ENCODE data around the gene UPK3B. TPM values are rescaled to one million over a fixed set of nuclear protein-coding genes. Genes with fewer than 3 reads are reported as not detected.
A peak's percentile ranks its signal among the peaks of the same experiment; 100 is the strongest.
"Not testable (repeated sequence)": the region's sequence is repeated elsewhere in the genome, so short reads cannot be mapped to it uniquely, and the experiment has no call there.

Gene UPK3B
- total RNA-seq: 1 to 10 TPM; 2.7 to 3.3 TPM
- polyA plus RNA-seq: not detected

- Mint-ChIP-seq H3K27me3 (no peaks in the 10 kb centered on the region), H3K27ac (no peak within 1 kb of the TSS), H3K9me3 (no peaks in the 10 kb centered on the region), H3K4me3 (no peak within 1 kb of the TSS), H3K36me3 (peaks cover 0 to 4% of the 10 kb centered on the region in 2 donors), H3K4me1 (peaks cover 0 to 2% (median under 1%) of the 10 kb centered on the region in 4 donors)
- Histone ChIP-seq H3K27ac (ENCODE audit: low read depth, low read length) (no peak within 1 kb of the TSS), H3K9me3 (ENCODE audit: control insufficient read depth in 1 of 2, low read length in 2 of 2) (no peaks in the 10 kb centered on the region), H3K27me3 (ENCODE audit: insufficient read depth, low read length) (no peaks in the 10 kb centered on the region), H3K4me3 (ENCODE audit: low read length in 2 of 2) (no peak within 1 kb of the TSS), H3K4me1 (ENCODE audit: insufficient read depth, low read length) (no peaks in the 10 kb centered on the region), H3K36me3 (ENCODE audit: insufficient read depth, low read length) (no peaks in the 10 kb centered on the region)
- no peak for DNase-seq
- POLR2A ChIA-PET (ENCODE audit: partially characterized antibody): no interaction called here
- intact Hi-C loops (cut with micrococcal nuclease): no loop called here
- CTCF ChIA-PET (ENCODE audit: partially characterized antibody): no interaction called here
Measured at GRCh38 chr7:76509931-76510877, at the start of gene UPK3B. Gene UPK3B, plus strand, starts transcription at chr7:76510552. Its CDS starts 101 bp downstream, at chr7:76510653.

- H3K27ac ChIP-seq (ENCODE audit: low read depth, low read length); H3K27ac Mint-ChIP-seq; H3K9me3 Mint-ChIP-seq; H3K9me3 ChIP-seq (ENCODE audit: control insufficient read depth in 1 of 2, low read length in 2 of 2); intact Hi-C loops (cut with micrococcal nuclease); H3K36me3 Mint-ChIP-seq; H3K4me3 ChIP-seq (ENCODE audit: low read length in 2 of 2); CTCF ChIA-PET (ENCODE audit: partially characterized antibody); DNase-seq; POLR2A ChIA-PET (ENCODE audit: partially characterized antibody); H3K27me3 Mint-ChIP-seq; H3K27me3 ChIP-seq (ENCODE audit: insufficient read depth, low read length); H3K4me3 Mint-ChIP-seq; H3K4me1 Mint-ChIP-seq; H3K36me3 ChIP-seq (ENCODE audit: insufficient read depth, low read length); H3K4me1 ChIP-seq (ENCODE audit: insufficient read depth, low read length): not testable (repeated sequence)
Measured at GRCh38 chr7:76460767-76461166, 49.6 kb upstream of the UPK3B start.

GRCh38 chr7:76461464-76462101, 48.8 kb upstream of the UPK3B start, which contains the start of gene DTX2:
Gene DTX2, plus strand, starts transcription at chr7:76461709. Its CDS starts 18,801 bp downstream, at chr7:76480510.
- H3K27ac ChIP-seq (ENCODE audit: low read depth, low read length); H3K36me3 ChIP-seq (ENCODE audit: insufficient read depth, low read length); H3K4me3 ChIP-seq (ENCODE audit: low read length in 2 of 2); H3K36me3 Mint-ChIP-seq; H3K4me1 ChIP-seq (ENCODE audit: insufficient read depth, low read length); H3K27ac Mint-ChIP-seq; H3K9me3 ChIP-seq (ENCODE audit: control insufficient read depth in 1 of 2, low read length in 2 of 2); H3K27me3 Mint-ChIP-seq; intact Hi-C loops (cut with micrococcal nuclease); CTCF ChIA-PET (ENCODE audit: partially characterized antibody); POLR2A ChIA-PET (ENCODE audit: partially characterized antibody); H3K27me3 ChIP-seq (ENCODE audit: insufficient read depth, low read length); H3K4me1 Mint-ChIP-seq; H3K9me3 Mint-ChIP-seq: not testable (repeated sequence)
- peak within 1 kb of the TSS in 7 of 8 donors; percentile 44 to 73 (median 57) for H3K4me3 Mint-ChIP-seq
- DNase-seq: peak; percentile 48 to 84 (median 76)

- H3K4me3 Mint-ChIP-seq; DNase-seq; H3K4me1 ChIP-seq (ENCODE audit: insufficient read depth, low read length); H3K27ac Mint-ChIP-seq; intact Hi-C loops (cut with micrococcal nuclease); CTCF ChIA-PET (ENCODE audit: partially characterized antibody); H3K27ac ChIP-seq (ENCODE audit: low read depth, low read length); H3K4me1 Mint-ChIP-seq; H3K4me3 ChIP-seq (ENCODE audit: low read length in 2 of 2); H3K9me3 Mint-ChIP-seq; H3K36me3 ChIP-seq (ENCODE audit: insufficient read depth, low read length); H3K27me3 ChIP-seq (ENCODE audit: insufficient read depth, low read length); H3K9me3 ChIP-seq (ENCODE audit: control insufficient read depth in 1 of 2, low read length in 2 of 2); POLR2A ChIA-PET (ENCODE audit: partially characterized antibody); H3K27me3 Mint-ChIP-seq; H3K36me3 Mint-ChIP-seq: not testable (repeated sequence)
Measured at GRCh38 chr7:76462271-76462882, 48.0 kb upstream of the UPK3B start.

- H3K27me3 Mint-ChIP-seq; H3K36me3 ChIP-seq (ENCODE audit: insufficient read depth, low read length); H3K9me3 ChIP-seq (ENCODE audit: control insufficient read depth in 1 of 2, low read length in 2 of 2); CTCF ChIA-PET (ENCODE audit: partially characterized antibody); H3K9me3 Mint-ChIP-seq; H3K4me3 Mint-ChIP-seq; H3K36me3 Mint-ChIP-seq; intact Hi-C loops (cut with micrococcal nuclease); H3K27ac ChIP-seq (ENCODE audit: low read depth, low read length); DNase-seq; H3K27me3 ChIP-seq (ENCODE audit: insufficient read depth, low read length); H3K4me1 ChIP-seq (ENCODE audit: insufficient read depth, low read length); H3K27ac Mint-ChIP-seq; H3K4me1 Mint-ChIP-seq; H3K4me3 ChIP-seq (ENCODE audit: low read length in 2 of 2); POLR2A ChIA-PET (ENCODE audit: partially characterized antibody): not testable (repeated sequence)
Measured at GRCh38 chr7:76464959-76465358, 45.4 kb upstream of the UPK3B start.

- CTCF ChIA-PET (ENCODE audit: partially characterized antibody); H3K36me3 ChIP-seq (ENCODE audit: insufficient read depth, low read length); H3K36me3 Mint-ChIP-seq; H3K27me3 Mint-ChIP-seq; H3K9me3 Mint-ChIP-seq; H3K27ac Mint-ChIP-seq; DNase-seq; H3K4me3 Mint-ChIP-seq; H3K4me1 ChIP-seq (ENCODE audit: insufficient read depth, low read length); H3K4me3 ChIP-seq (ENCODE audit: low read length in 2 of 2); intact Hi-C loops (cut with micrococcal nuclease); H3K27ac ChIP-seq (ENCODE audit: low read depth, low read length); H3K9me3 ChIP-seq (ENCODE audit: control insufficient read depth in 1 of 2, low read length in 2 of 2); H3K4me1 Mint-ChIP-seq; POLR2A ChIA-PET (ENCODE audit: partially characterized antibody); H3K27me3 ChIP-seq (ENCODE audit: insufficient read depth, low read length): not testable (repeated sequence)
Measured at GRCh38 chr7:76465950-76466349, 44.4 kb upstream of the UPK3B start.

- intact Hi-C loops (cut with micrococcal nuclease); H3K4me1 ChIP-seq (ENCODE audit: insufficient read depth, low read length); H3K27me3 Mint-ChIP-seq; H3K27me3 ChIP-seq (ENCODE audit: insufficient read depth, low read length); H3K4me3 ChIP-seq (ENCODE audit: low read length in 2 of 2); H3K9me3 ChIP-seq (ENCODE audit: control insufficient read depth in 1 of 2, low read length in 2 of 2); H3K9me3 Mint-ChIP-seq; H3K27ac ChIP-seq (ENCODE audit: low read depth, low read length); H3K4me3 Mint-ChIP-seq; CTCF ChIA-PET (ENCODE audit: partially characterized antibody); H3K4me1 Mint-ChIP-seq; H3K36me3 Mint-ChIP-seq; H3K36me3 ChIP-seq (ENCODE audit: insufficient read depth, low read length); POLR2A ChIA-PET (ENCODE audit: partially characterized antibody); DNase-seq: not testable (repeated sequence)
- H3K27ac Mint-ChIP-seq: peak overlapping the region in 1 of 7 donors; percentile 48
Measured at GRCh38 chr7:76467743-76468404, 42.5 kb upstream of the UPK3B start.
